GM21390 (cell line): ENCODE results near the gene APOBEC3G.
A peak's percentile ranks its signal among the peaks of the same experiment; 100 is the strongest.
"Not testable (repeated sequence)": the region's sequence is repeated elsewhere in the genome, so short reads cannot be mapped to it uniquely, and the experiment has no call there.

Experiments
- ATAC-seq: cut with Tn5 transposase; IDR thresholded peaks from one replicate; pipeline ENCODE4 v1.9.1; 2021; ENCODE audit not compliant: unreplicated experiment

APOBEC3G gene

GRCh38 chr22:39077026-39077840 lies at the start of gene APOBEC3G:
Gene APOBEC3G (plus strand): TSS chr22:39077275. CDS start chr22:39077362, 87 bp downstream.
- ATAC-seq = peak; percentile 84

GRCh38 chr22:39027717-39028116 lies 49.4 kb upstream of the APOBEC3G start:
- no peak for ATAC-seq

- no peak for ATAC-seq
Observed at GRCh38 chr22:39028281-39028680, 48.8 kb upstream of the APOBEC3G start.

- ATAC-seq = no peak
Observed at GRCh38 chr22:39029227-39029626, 47.8 kb upstream of the APOBEC3G start.

- no peak for ATAC-seq
Observed at GRCh38 chr22:39030705-39031104, 46.4 kb upstream of the APOBEC3G start.

- ATAC-seq = not testable (repeated sequence)
Observed at GRCh38 chr22:39031434-39032295, 45.4 kb upstream of the APOBEC3G start.

GRCh38 chr22:39037071-39037470 lies 40.0 kb upstream of the APOBEC3G start:
- not testable (repeated sequence) for ATAC-seq

GRCh38 chr22:39039306-39040126 lies 37.6 kb upstream of the APOBEC3G start:
- no peak for ATAC-seq

GRCh38 chr22:39040155-39040537 lies 36.9 kb upstream of the APOBEC3G start:
- ATAC-seq = not testable (repeated sequence)

- ATAC-seq = peak; percentile 89
Observed at GRCh38 chr22:39040538-39041296, 36.4 kb upstream of the APOBEC3G start, which contains the start of gene APOBEC3F. Gene APOBEC3F (plus strand): TSS chr22:39040864. CDS start chr22:39040961, 97 bp downstream.

GRCh38 chr22:39041908-39042307 lies 35.2 kb upstream of the APOBEC3G start:
- no peak for ATAC-seq

GRCh38 chr22:39043063-39043462 lies 34.0 kb upstream of the APOBEC3G start:
- ATAC-seq = not testable (repeated sequence)

- not testable (repeated sequence) for ATAC-seq
Observed at GRCh38 chr22:39045136-39045535, 31.9 kb upstream of the APOBEC3G start.

GRCh38 chr22:39049486-39049885 lies 27.6 kb upstream of the APOBEC3G start:
- ATAC-seq = not testable (repeated sequence)

GRCh38 chr22:39051844-39052495 lies 25.1 kb upstream of the APOBEC3G start:
- ATAC-seq = not testable (repeated sequence)

GRCh38 chr22:39055658-39056057 lies 21.4 kb upstream of the APOBEC3G start:
- ATAC-seq = no peak

- not testable (repeated sequence) for ATAC-seq
Observed at GRCh38 chr22:39061290-39061689, 15.8 kb upstream of the APOBEC3G start.

- not testable (repeated sequence) for ATAC-seq
Observed at GRCh38 chr22:39061951-39062350, 15.1 kb upstream of the APOBEC3G start.

GRCh38 chr22:39063904-39064303 lies 13.2 kb upstream of the APOBEC3G start:
- ATAC-seq = not testable (repeated sequence)
